Mammary epithelial cell (primary cell): ENCODE measurements around the gene RBM47.

Experiments
- CTCF ChIP-seq, 2 donors: IDR thresholded peaks in 1 of 2; conservative IDR thresholded peaks in 1 of 2; 2 replicates each; pipeline ENCODE4 v1.5.1; 2011 to 2012; ENCODE audit warnings: inconsistent platforms in 2 of 2, low read length in 2 of 2, mild to moderate bottlenecking in 2 of 2, control low read depth in 1 of 2, low read depth in 1 of 2; ENCODE audit not compliant: insufficient read depth in 1 of 2; ENCODE audit errors: extremely low read depth in 1 of 2
- EZH2 ChIP-seq: IDR thresholded peaks from 2 replicates; pipeline ENCODE4 v1.6.1; 2012; ENCODE audit warnings: low read length, inconsistent platforms, borderline replicate concordance

GRCh38 chr4:40581254-40582140 is 48.2 kb downstream of the RBM47 start:
- TF ChIP-seq CTCF (conservative IDR thresholded peaks at IDR 0.05 in 1 of 2, IDR thresholded peaks at IDR 0.05 in 1 of 2; ENCODE audit: extremely low read depth in 1 of 2, insufficient read depth in 1 of 2, low read depth in 1 of 2, low read length in 2 of 2) (no peak), EZH2 (no peak)
